ENCODE measurements around the gene LMNA. TPM values are rescaled to one million over a fixed set of nuclear protein-coding genes. Genes with fewer than 3 reads are reported as not detected.
"Not testable (repeated sequence)": the region's sequence is repeated elsewhere in the genome, so short reads cannot be mapped to it uniquely, and the experiment has no call there.

LMNA gene
- total RNA-seq, 1 donor from 2014 or later: 638 TPM

GRCh38 chr1:156070548-156070947, 44.0 kb upstream of the LMNA start:
- no peaks in the 10 kb centered on the region for H3K27me3 ChIP-seq (ENCODE audit: control insufficient read depth, insufficient read depth, low read length)
- TF ChIP-seq, protein P1, sequence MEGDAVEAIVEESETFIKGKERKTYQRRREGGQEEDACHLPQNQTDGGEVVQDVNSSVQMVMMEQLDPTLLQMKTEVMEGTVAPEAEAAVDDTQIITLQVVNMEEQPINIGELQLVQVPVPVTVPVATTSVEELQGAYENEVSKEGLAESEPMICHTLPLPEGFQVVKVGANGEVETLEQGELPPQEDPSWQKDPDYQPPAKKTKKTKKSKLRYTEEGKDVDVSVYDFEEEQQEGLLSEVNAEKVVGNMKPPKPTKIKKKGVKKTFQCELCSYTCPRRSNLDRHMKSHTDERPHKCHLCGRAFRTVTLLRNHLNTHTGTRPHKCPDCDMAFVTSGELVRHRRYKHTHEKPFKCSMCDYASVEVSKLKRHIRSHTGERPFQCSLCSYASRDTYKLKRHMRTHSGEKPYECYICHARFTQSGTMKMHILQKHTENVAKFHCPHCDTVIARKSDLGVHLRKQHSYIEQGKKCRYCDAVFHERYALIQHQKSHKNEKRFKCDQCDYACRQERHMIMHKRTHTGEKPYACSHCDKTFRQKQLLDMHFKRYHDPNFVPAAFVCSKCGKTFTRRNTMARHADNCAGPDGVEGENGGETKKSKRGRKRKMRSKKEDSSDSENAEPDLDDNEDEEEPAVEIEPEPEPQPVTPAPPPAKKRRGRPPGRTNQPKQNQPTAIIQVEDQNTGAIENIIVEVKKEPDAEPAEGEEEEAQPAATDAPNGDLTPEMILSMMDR (IDR thresholded peaks at IDR 0.05; ENCODE audit: insufficient read depth, low read length, severe bottlenecking): no peak
- no peak for DNase-seq (ENCODE audit: low read depth)
- H3K36me3 ChIP-seq (ENCODE audit: control insufficient read depth, insufficient read depth, low read length): peaks cover 13% of the 10 kb centered on the region
- FAIRE-seq: no peak
- no peak overlapping the region for H3K4me3 ChIP-seq (ENCODE audit: low read depth, low read length)

DNA sequence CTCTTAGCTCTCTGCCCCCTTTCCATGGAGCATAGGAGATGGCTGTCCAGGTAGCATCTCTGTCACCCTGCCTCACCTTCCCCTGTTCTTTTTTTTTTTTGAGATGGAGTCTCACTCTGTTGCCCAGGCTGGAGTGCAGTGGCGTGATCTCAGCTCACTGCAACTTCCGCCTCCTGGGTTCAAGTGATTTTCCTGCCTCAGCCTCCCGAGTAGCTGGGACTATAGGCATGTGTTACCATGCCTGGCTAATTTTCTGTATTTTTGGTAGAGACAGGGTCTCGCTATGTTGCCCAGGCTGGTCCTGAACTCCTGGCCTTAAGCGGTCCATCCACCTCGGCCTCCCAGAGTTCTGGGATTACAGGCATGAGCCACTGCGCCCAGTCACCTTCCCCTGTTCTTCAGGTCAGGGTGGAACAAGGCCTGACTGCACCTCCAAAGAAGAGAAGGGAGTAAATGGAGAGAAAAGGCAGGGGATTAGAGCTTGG, 43.1 kb upstream of the LMNA start:
- DNase-seq (ENCODE audit: low read depth); H3K4me3 ChIP-seq (ENCODE audit: low read depth, low read length); FAIRE-seq; H3K27me3 ChIP-seq (ENCODE audit: control insufficient read depth, insufficient read depth, low read length): not testable (repeated sequence)
- H3K36me3 ChIP-seq (ENCODE audit: control insufficient read depth, insufficient read depth, low read length): peaks cover 13% of the 10 kb centered on the region

- TF ChIP-seq, protein P1 (IDR thresholded peaks at IDR 0.05; ENCODE audit: insufficient read depth, low read length, severe bottlenecking): no peak
- DNase-seq (ENCODE audit: low read depth) (no peak), FAIRE-seq (no peak)
- peaks cover 13% of the 10 kb centered on the region for H3K36me3 ChIP-seq (ENCODE audit: control insufficient read depth, insufficient read depth, low read length)
- H3K4me3 ChIP-seq (ENCODE audit: low read depth, low read length): no peak overlapping the region
- H3K27me3 ChIP-seq (ENCODE audit: control insufficient read depth, insufficient read depth, low read length): no peaks in the 10 kb centered on the region
Observed at GRCh38 chr1:156072251-156072650, 42.3 kb upstream of the LMNA start.

DNA sequence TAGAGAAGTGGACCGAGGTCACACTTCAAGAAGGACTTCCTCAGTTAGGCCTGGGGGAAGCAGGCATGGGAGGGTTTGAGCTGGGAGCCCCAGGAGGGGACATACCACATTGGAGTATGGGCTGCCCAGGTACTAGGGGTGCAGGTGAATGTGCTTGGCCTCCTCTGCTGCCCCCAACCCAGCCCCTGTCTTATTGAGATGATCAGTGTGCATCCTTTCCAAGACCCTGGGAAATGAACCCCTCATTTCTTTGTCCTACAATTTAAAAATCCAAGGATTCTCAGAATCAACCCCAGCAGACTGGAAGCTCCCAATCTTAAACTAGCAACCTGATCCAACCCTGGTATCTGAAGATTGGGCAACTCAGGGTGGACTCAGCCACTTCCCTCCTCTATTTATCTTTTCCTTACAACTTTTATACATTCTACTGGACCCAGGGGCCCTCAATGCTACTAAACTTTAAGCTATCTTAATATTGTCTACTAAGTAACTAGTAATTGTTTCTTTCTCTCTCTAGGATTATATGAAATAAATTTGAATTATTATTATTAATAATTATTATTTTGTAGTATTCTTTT, 41.3 kb upstream of the LMNA start:
- Histone ChIP-seq H3K27me3 (ENCODE audit: control insufficient read depth, insufficient read depth, low read length) (no peaks in the 10 kb centered on the region), H3K36me3 (ENCODE audit: control insufficient read depth, insufficient read depth, low read length) (peaks cover 11% of the 10 kb centered on the region), H3K4me3 (ENCODE audit: low read depth, low read length) (no peak overlapping the region)
- FAIRE-seq: no peak
- DNase-seq (ENCODE audit: low read depth): no peak
- TF ChIP-seq, protein P1 (IDR thresholded peaks at IDR 0.05; ENCODE audit: insufficient read depth, low read length, severe bottlenecking): no peak

- no peak overlapping the region for H3K4me3 ChIP-seq (ENCODE audit: low read depth, low read length)
- no peak for FAIRE-seq
- no peaks in the 10 kb centered on the region for H3K27me3 ChIP-seq (ENCODE audit: control insufficient read depth, insufficient read depth, low read length)
- no peak for DNase-seq (ENCODE audit: low read depth)
- H3K36me3 ChIP-seq (ENCODE audit: control insufficient read depth, insufficient read depth, low read length): peaks cover 10% of the 10 kb centered on the region
- TF ChIP-seq, protein P1 (IDR thresholded peaks at IDR 0.05; ENCODE audit: insufficient read depth, low read length, severe bottlenecking): no peak
Observed at GRCh38 chr1:156073740-156074139, 40.8 kb upstream of the LMNA start.

GRCh38 chr1:156074661-156075060, 39.9 kb upstream of the LMNA start:
- no peak overlapping the region for H3K4me3 ChIP-seq (ENCODE audit: low read depth, low read length)
- TF ChIP-seq, protein P1 (IDR thresholded peaks at IDR 0.05; ENCODE audit: insufficient read depth, low read length, severe bottlenecking): no peak
- DNase-seq (ENCODE audit: low read depth) (no peak), FAIRE-seq (no peak)
- peaks cover 6% of the 10 kb centered on the region for H3K36me3 ChIP-seq (ENCODE audit: control insufficient read depth, insufficient read depth, low read length)
- H3K27me3 ChIP-seq (ENCODE audit: control insufficient read depth, insufficient read depth, low read length): no peaks in the 10 kb centered on the region

Data from bronchial epithelial cell (primary cell).